NCI-H2107 (cell line): ENCODE measurements around the gene CDYL.

Experiments used
- DNase-seq: peaks from one replicate; lab custom pipeline; 2025; lab: John Stamatoyannopoulos, UW

The CDYL gene

GRCh38 chr6:4776131-4776492 lies at the start of gene CDYL:
CDYL (plus strand) TSS chr6:4776404; CDS start chr6:4776784, 380 bp downstream.
- peak; percentile 45 for DNase-seq

GRCh38 chr6:4726645-4727044 lies 49.6 kb upstream of the CDYL start:
- DNase-seq = no peak

- no peak for DNase-seq
Observed at GRCh38 chr6:4727217-4727616, 49.0 kb upstream of the CDYL start.

- DNase-seq = peak; percentile 40
Observed at GRCh38 chr6:4727671-4728435, 48.4 kb upstream of the CDYL start.

GRCh38 chr6:4728436-4728769 lies 47.8 kb upstream of the CDYL start:
- no peak for DNase-seq

- DNase-seq = no peak
Observed at GRCh38 chr6:4728926-4729325, 47.3 kb upstream of the CDYL start.

- DNase-seq = no peak
Observed at GRCh38 chr6:4731996-4732395, 44.2 kb upstream of the CDYL start.

GRCh38 chr6:4732691-4733315 lies 43.4 kb upstream of the CDYL start:
- DNase-seq = no peak

GRCh38 chr6:4736371-4736873 lies 39.8 kb upstream of the CDYL start:
- DNase-seq = no peak

- no peak for DNase-seq
Observed at GRCh38 chr6:4740032-4740431, 36.2 kb upstream of the CDYL start.

- DNase-seq = no peak
Observed at GRCh38 chr6:4743062-4743461, 33.1 kb upstream of the CDYL start.

GRCh38 chr6:4743926-4744325 lies 32.3 kb upstream of the CDYL start:
- no peak for DNase-seq

GRCh38 chr6:4747588-4747987 lies 28.6 kb upstream of the CDYL start:
- peak; percentile 7 for DNase-seq

GRCh38 chr6:4751823-4752464 lies 24.3 kb upstream of the CDYL start:
- no peak for DNase-seq

GRCh38 chr6:4756247-4756646 lies 20.0 kb upstream of the CDYL start:
- no peak for DNase-seq

- DNase-seq = no peak
Observed at GRCh38 chr6:4759997-4760396, 16.2 kb upstream of the CDYL start.

- no peak for DNase-seq
Observed at GRCh38 chr6:4760773-4761172, 15.4 kb upstream of the CDYL start.

- DNase-seq = no peak
Observed at GRCh38 chr6:4762294-4762693, 13.9 kb upstream of the CDYL start.

GRCh38 chr6:4763921-4764320 lies 12.3 kb upstream of the CDYL start:
- no peak for DNase-seq

- DNase-seq = no peak
Observed at GRCh38 chr6:4768815-4769214, 7.4 kb upstream of the CDYL start.

GRCh38 chr6:4772750-4773149 lies 3.5 kb upstream of the CDYL start:
- DNase-seq = no peak

GRCh38 chr6:4773181-4773580 lies 3.0 kb upstream of the CDYL start:
- no peak for DNase-seq

- DNase-seq = no peak
Observed at GRCh38 chr6:4774296-4774695, 1.9 kb upstream of the CDYL start.
